Left lung (tissue), 10 donors: ENCODE measurements around the gene AUTS2. TPM values are rescaled to one million over a fixed set of nuclear protein-coding genes. Genes with fewer than 3 reads are reported as not detected.
A peak's percentile ranks its signal among the peaks of the same experiment; 100 is the strongest.

Source experiments
- ATAC-seq: fragments of 200-7000 bp; cut with Tn5 transposase; one replicate; pipeline ENCODE4 v1.9.1; 2020; ENCODE audit warnings: moderate library complexity
- DNase-seq, 4 donors: peaks; one replicate each; pipeline ENCODE4 v3.0.0-alpha.2; 2013 to 2020
- H3K27ac ChIP-seq, 2 donors: fragments of 200-600 bp; sonication (generic) in 1 of 2; one replicate each; pipeline versions ENCODE4 v1.5.0 to v1.8.0; 2020 to 2021
- H3K27me3 ChIP-seq, 2 donors: fragments of 200-600 bp; sonication (generic) in 1 of 2; one replicate each; pipeline versions ENCODE4 v1.5.0 to v1.8.0; 2020 to 2021
- H3K36me3 ChIP-seq, 2 donors: fragments of 200-600 bp; sonication (generic) in 1 of 2; one replicate each; pipeline versions ENCODE4 v1.5.0 to v1.8.0; 2020 to 2021
- H3K4me1 ChIP-seq, 2 donors: fragments of 200-600 bp; one replicate each; pipeline ENCODE4 v1.8.0; 2021
- H3K4me3 ChIP-seq, 2 donors: fragments of 200-600 bp; sonication (generic) in 1 of 2; one replicate each; pipeline versions ENCODE4 v1.5.0 to v1.8.0; 2020 to 2021; ENCODE audit warnings: mild to moderate bottlenecking in 1 of 2
- H3K9me3 ChIP-seq, 2 donors: fragments of 200-600 bp; sonication (generic) in 1 of 2; one replicate each; pipeline versions ENCODE4 v1.5.0 to v1.8.0; 2020 to 2021
- intact Hi-C, 2 donors: fragments of 100-400 bp; cut with DNase I; formaldehyde crosslinking; loops; one replicate each; pipeline versions ENCODE4 v1.11.2 to v1.14.2; 2022
- polyA plus RNA-seq, 6 donors: library from polyadenylated mRNA; unstranded; fragments of 120-200 nt; gene quantifications; one replicate each; pipeline ENCODE4 v1.2.1, GENCODE V29; 2013; ENCODE audit not compliant: insufficient read length in 6 of 6
- total RNA-seq, 2 donors: library from RNA; stranded (reverse); fragmentation: NEBNext Ultra II Directional; extraction: Animal tissue kit (Norgen Biotek cat#: 25700); gene quantifications; one replicate each; pipeline ENCODE4 v1.2.1, GENCODE V29; 2021
- TF ChIP-seq, protein P1 (sequence below), 2 donors: fragments of 200-600 bp; sonication (generic) in 1 of 2; IDR thresholded peaks; one replicate each; pipeline versions ENCODE4 v1.5.0 to v1.8.0; 2021; ENCODE audit warnings: antibody characterized with exemption in 2 of 2
- donor health status: DM: no; HTN: yes; CAD: no.
- donor health status: DM: no; HTN: no; CAD: no.

Gene AUTS2
- total and polyA plus RNA-seq, 8 donors: 40.4 to 119 (median 103) TPM

- H3K36me3 ChIP-seq: no peaks in the 10 kb centered on the region
- H3K4me1 ChIP-seq: no peaks in the 10 kb centered on the region
- TF ChIP-seq, protein P1, sequence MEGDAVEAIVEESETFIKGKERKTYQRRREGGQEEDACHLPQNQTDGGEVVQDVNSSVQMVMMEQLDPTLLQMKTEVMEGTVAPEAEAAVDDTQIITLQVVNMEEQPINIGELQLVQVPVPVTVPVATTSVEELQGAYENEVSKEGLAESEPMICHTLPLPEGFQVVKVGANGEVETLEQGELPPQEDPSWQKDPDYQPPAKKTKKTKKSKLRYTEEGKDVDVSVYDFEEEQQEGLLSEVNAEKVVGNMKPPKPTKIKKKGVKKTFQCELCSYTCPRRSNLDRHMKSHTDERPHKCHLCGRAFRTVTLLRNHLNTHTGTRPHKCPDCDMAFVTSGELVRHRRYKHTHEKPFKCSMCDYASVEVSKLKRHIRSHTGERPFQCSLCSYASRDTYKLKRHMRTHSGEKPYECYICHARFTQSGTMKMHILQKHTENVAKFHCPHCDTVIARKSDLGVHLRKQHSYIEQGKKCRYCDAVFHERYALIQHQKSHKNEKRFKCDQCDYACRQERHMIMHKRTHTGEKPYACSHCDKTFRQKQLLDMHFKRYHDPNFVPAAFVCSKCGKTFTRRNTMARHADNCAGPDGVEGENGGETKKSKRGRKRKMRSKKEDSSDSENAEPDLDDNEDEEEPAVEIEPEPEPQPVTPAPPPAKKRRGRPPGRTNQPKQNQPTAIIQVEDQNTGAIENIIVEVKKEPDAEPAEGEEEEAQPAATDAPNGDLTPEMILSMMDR (IDR thresholded peaks at IDR 0.05): no peak
- no peak overlapping the region for H3K27ac ChIP-seq
- ATAC-seq: peak; percentile 49
- no peak overlapping the region for H3K4me3 ChIP-seq
- intact Hi-C loops: no loop called here
- no peaks in the 10 kb centered on the region for H3K27me3 ChIP-seq
- peak in 2 of 4 donors; percentile 12 to 36 for DNase-seq
- H3K9me3 ChIP-seq: no peaks in the 10 kb centered on the region
These were observed 295.6 kb downstream of the AUTS2 start for GRCh38 chr7:69893906-69894305.

- intact Hi-C loops: no loop called here
- Histone ChIP-seq H3K4me3 (no peak overlapping the region), H3K4me1 (no peaks in the 10 kb centered on the region), H3K9me3 (no peaks in the 10 kb centered on the region), H3K36me3 (no peaks in the 10 kb centered on the region), H3K27ac (no peak overlapping the region), H3K27me3 (no peaks in the 10 kb centered on the region)
- TF ChIP-seq, protein P1 (IDR thresholded peaks at IDR 0.05): no peak
- DNase-seq: no peak
- ATAC-seq: no peak
These were observed 297.2 kb downstream of the AUTS2 start for GRCh38 chr7:69895446-69895845.

- no peak overlapping the region for H3K27ac ChIP-seq
- no peaks in the 10 kb centered on the region for H3K27me3 ChIP-seq
- H3K4me1 ChIP-seq: no peaks in the 10 kb centered on the region
- no peaks in the 10 kb centered on the region for H3K9me3 ChIP-seq
- no peaks in the 10 kb centered on the region for H3K36me3 ChIP-seq
- TF ChIP-seq, protein P1 (IDR thresholded peaks at IDR 0.05): no peak
- no peak for DNase-seq
- intact Hi-C loops: no loop called here
- no peak overlapping the region for H3K4me3 ChIP-seq
- ATAC-seq: no peak
These were observed 297.8 kb downstream of the AUTS2 start for GRCh38 chr7:69896121-69896520.

DNA sequence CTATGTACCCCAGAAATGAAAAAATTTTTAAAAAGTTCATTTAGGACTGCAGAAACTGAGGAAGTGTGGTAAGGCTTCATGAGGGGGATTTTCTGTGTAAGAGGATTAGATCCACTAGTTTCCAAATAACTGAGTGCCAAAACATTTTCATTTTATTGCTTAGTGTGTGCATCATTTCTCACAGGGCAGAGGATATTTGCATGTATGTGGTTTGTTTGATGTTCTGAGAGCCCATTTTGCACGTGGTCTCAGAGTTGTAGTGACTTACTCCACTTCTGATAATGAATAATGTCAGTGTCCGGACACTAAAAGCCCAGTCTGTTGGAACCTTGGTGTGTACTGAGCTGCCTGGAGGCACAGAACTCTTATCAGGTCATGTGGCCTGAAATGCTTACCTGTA, 299.9 kb downstream of the AUTS2 start:
- Histone ChIP-seq H3K4me1 (no peaks in the 10 kb centered on the region), H3K9me3 (no peaks in the 10 kb centered on the region), H3K27me3 (no peaks in the 10 kb centered on the region), H3K4me3 (no peak overlapping the region), H3K27ac (no peak overlapping the region), H3K36me3 (no peaks in the 10 kb centered on the region)
- TF ChIP-seq, protein P1 (IDR thresholded peaks at IDR 0.05): no peak
- intact Hi-C loops: no loop called here
- ATAC-seq (no peak), DNase-seq (no peak)

DNA sequence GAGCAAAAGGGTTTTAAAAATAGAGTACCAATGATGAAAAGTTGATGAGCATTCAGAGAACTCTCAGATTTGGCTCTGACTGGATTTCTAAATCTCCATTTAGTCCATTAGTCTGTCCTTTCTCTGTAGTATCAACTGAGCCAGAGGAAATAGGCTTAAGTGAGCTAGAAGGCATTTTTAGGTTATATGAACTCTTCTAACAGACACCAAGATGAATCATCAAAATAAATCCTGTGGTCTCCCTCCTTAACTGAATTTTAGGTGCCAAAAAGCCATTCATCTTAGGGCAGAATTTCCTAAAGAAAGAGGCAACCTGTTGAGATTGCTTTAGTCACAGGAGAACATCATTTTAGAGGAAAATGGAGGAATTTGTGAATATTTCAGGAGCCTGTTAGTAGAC, 305.1 kb downstream of the AUTS2 start:
- intact Hi-C loops: no loop called here

More for the DNA sequence above, 305.1 kb downstream of the AUTS2 start:
- TF ChIP-seq, protein P1 (IDR thresholded peaks at IDR 0.05): no peak
- Histone ChIP-seq H3K4me3 (no peak overlapping the region), H3K36me3 (no peaks in the 10 kb centered on the region), H3K27ac (no peak overlapping the region), H3K27me3 (no peaks in the 10 kb centered on the region), H3K9me3 (no peaks in the 10 kb centered on the region), H3K4me1 (no peaks in the 10 kb centered on the region)
- ATAC-seq (no peak), DNase-seq (no peak)
